ENCODE data around the gene HYOU1.
"Not testable (repeated sequence)": the region's sequence is repeated elsewhere in the genome, so short reads cannot be mapped to it uniquely, and the experiment has no call there.

Gene HYOU1

GRCh38 chr11:119084663-119085436 lies 27.8 kb upstream of the HYOU1 start, which contains the start of gene HMBS:
Gene HMBS, plus strand, starts transcription at chr11:119084881. Its CDS starts 153 bp downstream, at chr11:119085034.
- DNase-seq = peak; percentile 81 to 95 (median 88)

GRCh38 chr11:119081682-119082260 lies 24.8 kb upstream of the HYOU1 start:
- DNase-seq = no peak

- DNase-seq = no peak
Observed at GRCh38 chr11:119078675-119079420, 21.8 kb upstream of the HYOU1 start.

DNA sequence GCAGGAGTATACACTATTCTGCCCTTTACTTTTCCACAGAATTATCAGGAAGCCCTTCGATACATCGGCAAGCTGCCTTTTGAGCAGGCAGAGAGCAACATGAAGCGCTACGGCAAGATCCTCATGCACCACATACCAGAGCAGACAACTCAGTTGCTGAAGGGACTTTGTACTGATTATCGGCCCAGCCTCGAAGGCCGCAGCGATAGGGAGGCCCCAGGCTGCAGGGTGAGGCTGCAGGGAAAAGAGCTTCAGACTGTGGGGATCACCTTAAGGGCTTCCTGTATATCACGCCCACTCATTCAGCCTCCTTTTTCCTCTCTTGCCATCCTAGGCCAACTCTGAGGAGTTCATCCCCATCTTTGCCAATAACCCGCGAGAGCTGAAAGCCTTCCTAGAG lies 20.8 kb upstream of the HYOU1 start:
- no peak for DNase-seq

DNA sequence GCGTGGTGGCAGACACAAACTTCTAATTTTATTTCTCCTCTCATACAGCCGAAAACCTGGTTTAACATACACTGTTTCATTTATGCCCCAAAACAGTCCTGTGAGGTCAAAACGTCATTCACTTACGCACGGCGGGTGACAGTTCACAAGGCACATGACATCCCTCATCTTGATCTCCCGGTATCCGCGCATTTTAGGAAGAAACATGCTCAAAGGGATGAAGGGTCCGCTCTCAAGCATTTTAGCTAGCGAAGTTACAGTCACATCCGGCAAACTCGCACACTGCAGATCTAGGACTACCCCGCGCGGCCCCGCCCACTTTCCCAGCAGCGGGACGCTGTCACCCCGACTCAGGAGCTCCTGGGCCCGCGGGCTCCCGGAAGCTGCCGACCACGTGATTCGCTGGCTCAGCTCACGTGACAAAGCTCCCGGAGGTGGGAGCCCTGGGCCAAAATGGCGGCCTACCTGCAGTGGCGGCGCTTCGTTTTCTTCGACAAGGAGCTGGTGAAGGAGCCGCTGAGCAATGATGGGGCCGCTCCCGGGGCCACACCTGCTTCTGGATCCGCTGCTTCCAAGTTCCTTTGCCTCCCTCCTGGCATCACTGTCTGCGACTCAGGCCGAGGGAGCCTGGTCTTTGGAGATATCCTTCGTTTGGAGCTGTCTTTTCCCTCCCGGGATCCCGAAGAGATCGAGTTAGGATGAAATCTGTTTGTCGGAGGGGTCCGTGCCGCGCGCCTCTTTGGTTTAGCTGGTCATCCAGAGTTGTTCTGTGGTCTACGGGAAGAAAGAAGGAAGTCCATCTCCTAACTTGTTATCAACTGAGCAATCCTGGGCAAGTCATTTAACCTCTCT lies 10.6 kb upstream of the HYOU1 start, which contains the start of gene VPS11:
Gene VPS11, plus strand, starts transcription at position 448 of the 852 bp plus-strand sequence. Its CDS starts 6 bp downstream, at position 454.
- peak; percentile 98 to 99 (median 98) for DNase-seq

- DNase-seq = peak in 1 of 5 donors; percentile 71
Observed at GRCh38 chr11:119065369-119065768, 8.4 kb upstream of the HYOU1 start.

DNA sequence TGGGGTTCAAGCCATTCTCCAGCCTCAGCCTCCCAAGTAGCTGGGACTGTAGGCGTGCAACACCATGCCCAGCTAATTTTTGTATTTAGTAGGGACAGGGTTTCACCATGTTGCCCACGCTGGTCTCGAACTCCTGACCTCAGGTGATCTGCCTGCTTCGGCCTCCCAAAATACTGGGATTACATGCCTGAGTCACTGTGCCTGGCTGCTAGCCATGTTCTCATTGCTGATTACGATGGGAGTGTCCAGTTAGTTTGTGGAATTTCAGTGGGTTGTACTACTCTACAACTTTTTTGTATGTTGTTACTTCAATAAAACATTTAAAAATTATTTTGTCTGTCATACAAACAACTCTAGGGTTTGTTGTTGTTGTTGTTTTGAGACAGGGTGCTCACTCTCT lies 5.8 kb upstream of the HYOU1 start:
- no peak for DNase-seq

GRCh38 chr11:119061256-119061655 lies 4.3 kb upstream of the HYOU1 start:
- no peak for DNase-seq

GRCh38 chr11:119059128-119059527 lies 2.1 kb upstream of the HYOU1 start:
- DNase-seq = not testable (repeated sequence)

DNA sequence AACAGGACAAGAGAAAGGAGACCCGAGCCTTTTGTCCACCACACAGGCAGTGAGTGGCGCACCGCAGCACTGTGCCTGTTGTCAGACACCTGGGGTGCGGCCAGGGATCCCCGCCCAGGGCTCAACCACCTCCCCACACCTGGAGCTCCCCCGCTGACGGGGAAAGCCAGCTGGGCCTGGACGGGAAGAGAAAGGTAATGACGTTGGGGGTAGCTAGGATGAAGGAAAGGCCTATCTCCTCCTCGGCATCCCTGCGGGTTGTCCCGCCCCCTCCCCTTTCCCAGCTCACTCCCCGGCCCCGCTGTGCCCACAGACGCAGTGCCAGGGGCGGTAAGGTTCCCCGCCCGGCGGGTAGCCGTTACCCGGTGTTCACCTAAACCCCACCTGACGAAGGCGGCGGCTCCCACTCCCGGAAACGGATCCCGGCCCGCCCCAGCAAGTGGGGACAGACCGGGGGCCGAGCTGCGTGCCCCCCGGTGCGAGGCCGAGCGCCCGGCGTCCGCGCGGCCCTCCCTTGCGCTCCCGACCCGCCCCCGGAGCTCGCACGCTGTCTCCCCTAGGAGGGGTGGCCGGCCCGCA lies 495 bp downstream of the HYOU1 start:
- peak; percentile 29 to 50 (median 39) for DNase-seq

GRCh38 chr11:119055901-119056300 lies 1.1 kb downstream of the HYOU1 start:
- peak in 1 of 5 donors; percentile 41 for DNase-seq

GRCh38 chr11:119054418-119054817 lies 2.6 kb downstream of the HYOU1 start:
- no peak for DNase-seq

DNA sequence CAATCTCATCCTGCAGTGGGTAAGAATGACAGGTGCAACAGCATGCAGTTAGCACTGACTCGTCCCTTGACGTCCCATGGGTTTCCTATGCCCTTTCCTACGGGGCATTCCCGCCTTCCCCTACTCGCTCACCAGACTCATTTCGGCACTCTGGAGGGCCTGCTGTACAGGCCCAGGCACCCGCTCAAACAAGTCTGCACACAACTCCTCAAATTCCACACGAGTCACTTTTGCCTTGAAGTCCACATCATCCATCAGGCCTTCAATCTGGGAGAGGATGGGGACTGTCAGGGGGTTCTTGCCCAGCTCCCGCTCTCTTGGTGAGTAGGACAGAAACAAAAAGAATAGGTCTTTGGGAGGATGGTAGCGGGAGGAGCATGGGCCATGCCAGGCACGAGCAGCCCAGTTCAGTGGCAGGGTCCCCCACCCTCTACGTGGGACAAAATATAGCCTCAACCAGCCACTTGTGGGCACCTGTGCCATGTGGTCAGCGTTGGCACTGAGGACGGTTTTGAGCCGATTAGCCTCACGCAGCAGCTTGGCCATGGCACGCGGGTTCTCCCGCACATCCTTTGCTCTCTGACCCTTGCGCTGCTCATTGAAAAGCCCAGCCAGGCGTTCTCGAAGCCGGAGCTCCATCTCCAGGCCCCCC lies 4.7 kb downstream of the HYOU1 start:
- no peak for DNase-seq

GRCh38 chr11:119051440-119052162 lies 5.4 kb downstream of the HYOU1 start:
- no peak for DNase-seq

GRCh38 chr11:119049081-119049480 lies 7.9 kb downstream of the HYOU1 start:
- no peak for DNase-seq

GRCh38 chr11:119048644-119049043 lies 8.4 kb downstream of the HYOU1 start:
- no peak for DNase-seq

DNA sequence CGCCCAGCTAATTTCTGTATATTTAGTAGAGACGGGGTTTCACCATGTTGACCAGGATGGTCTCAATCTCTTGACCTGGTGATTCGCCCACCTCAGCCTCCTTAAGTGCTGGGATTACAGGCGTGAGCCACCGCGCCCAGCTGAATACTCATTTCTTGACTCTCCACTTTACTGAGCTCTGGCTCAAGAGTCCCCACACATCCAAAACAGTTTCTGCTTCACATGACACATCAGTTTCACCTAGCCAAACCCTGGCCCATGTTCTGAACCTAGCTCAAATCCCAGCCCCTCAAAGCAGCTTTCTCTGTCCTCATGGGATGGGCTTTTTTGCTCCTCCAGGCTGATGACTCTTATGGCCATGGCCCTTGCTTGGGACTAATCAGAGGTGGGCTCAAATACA lies 9.8 kb downstream of the HYOU1 start:
- no peak for DNase-seq

GRCh38 chr11:119046489-119046888 lies 10.5 kb downstream of the HYOU1 start:
- DNase-seq = no peak

DNA sequence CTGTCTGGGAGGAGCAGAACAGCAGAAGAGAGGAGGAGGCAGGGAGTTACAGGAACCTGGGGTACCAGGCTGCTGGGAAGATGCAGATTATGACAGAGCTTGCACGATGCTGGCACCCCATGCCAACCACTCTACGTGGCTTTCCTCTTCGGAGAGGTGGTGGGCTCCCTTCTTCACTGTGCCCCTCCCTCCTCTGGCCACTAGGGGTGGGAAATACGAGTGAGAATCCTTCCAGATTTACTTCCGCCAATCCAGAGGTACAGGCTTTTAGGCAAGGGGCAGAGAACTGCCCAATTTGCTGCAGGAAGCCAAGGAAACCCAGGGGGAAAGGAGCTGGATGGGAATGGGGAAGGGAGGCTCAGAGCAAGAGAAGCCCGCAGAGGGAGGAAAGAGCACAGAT lies 12.3 kb downstream of the HYOU1 start:
- DNase-seq = no peak

DNA sequence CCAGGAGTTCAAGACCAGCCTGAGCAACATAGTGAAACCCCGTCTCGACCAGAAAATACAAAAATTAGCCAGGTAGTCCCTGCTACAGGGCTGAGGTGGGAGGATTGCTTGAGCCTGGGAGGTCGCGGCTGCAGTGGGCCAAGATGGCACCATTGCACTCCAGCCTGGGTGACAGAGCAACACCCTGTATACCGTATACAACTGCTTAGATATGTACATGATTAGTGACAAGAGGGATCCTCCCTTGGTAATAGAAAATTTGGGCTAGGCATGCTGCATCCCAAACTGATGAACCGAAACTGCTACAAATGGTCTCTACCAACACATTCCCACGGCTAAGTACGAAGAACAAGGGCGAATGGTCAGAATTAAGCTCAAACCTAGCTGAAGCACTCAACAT lies 14.1 kb downstream of the HYOU1 start:
- no peak for DNase-seq
